Measurements from ENCODE around the gene ELF5. TPM values are rescaled to one million over a fixed set of nuclear protein-coding genes. Genes with fewer than 3 reads are reported as not detected.

The ELF5 gene
- total RNA-seq, 4 donors from 2014 or later: not detected

DNA sequence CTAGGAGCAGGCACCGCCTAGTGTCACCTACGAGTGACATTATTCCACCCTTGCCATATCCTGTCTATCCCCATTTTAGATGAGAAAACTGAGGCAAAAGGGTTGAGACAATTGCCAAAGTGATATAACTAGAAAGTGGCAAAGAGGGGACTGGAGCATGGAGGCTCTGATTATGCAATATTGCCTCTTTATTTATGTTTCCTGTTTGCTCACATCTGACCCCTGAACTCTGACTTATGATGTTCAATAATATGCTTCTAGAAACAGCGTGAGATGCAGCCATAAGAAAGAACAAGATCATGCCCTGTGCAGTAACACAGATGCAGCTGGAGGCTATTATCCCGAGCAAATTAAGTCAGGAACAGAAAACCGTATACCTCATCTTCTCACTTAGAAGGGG lies 7.7 kb downstream of the ELF5 start:
- H3K27me3 ChIP-seq: no peaks in the 10 kb centered on the region
- H3K4me3 ChIP-seq: no peak overlapping the region
- TF ChIP-seq EP300 (IDR thresholded peaks at IDR 0.05) (no peak), CTCF (IDR thresholded peaks at IDR 0.05) (no peak), POLR2AphosphoS5 (IDR thresholded peaks at IDR 0.05) (no peak), POLR2A (IDR thresholded peaks at IDR 0.05; ENCODE audit: low read depth) (no peak)
- no peak overlapping the region for H3K27ac ChIP-seq (replicated peaks in 1 of 4)
- no peaks in the 10 kb centered on the region for H3K9me3 ChIP-seq
- no peaks in the 10 kb centered on the region for H3K36me3 ChIP-seq
- DNase-seq (ENCODE audit: extremely low spot score): no peak
- 88% methylated on average over 5 of the region's 5 CpGs for WGBS
- intact Hi-C loops (cut with DNase I): no loop called here
- H3K4me1 ChIP-seq: peaks cover 0 to 12% (median 3%) of the 10 kb centered on the region in 4 donors

GRCh38 chr11:34502949-34503348 lies 10.6 kb downstream of the ELF5 start:
- intact Hi-C loops (cut with DNase I): no loop called here
- Histone ChIP-seq H3K36me3 (no peaks in the 10 kb centered on the region), H3K9me3 (no peaks in the 10 kb centered on the region), H3K27me3 (peaks cover 0 to 6% (median 0%) of the 10 kb centered on the region in 4 donors), H3K27ac (replicated peaks in 1 of 4) (no peak overlapping the region), H3K4me1 (peaks cover 0 to 12% (median 3%) of the 10 kb centered on the region in 4 donors), H3K4me3 (no peak overlapping the region)
- 96% methylated on average over 3 of the region's 3 CpGs for whole genome bisulfite sequencing
- no peak for DNase-seq (ENCODE audit: extremely low spot score)
- TF ChIP-seq POLR2A (IDR thresholded peaks at IDR 0.05; ENCODE audit: low read depth): no peak
- no peak for TF ChIP-seq CTCF (IDR thresholded peaks at IDR 0.05)
- no peak for TF ChIP-seq EP300 (IDR thresholded peaks at IDR 0.05)
- no peak for TF ChIP-seq POLR2AphosphoS5 (IDR thresholded peaks at IDR 0.05)

DNA sequence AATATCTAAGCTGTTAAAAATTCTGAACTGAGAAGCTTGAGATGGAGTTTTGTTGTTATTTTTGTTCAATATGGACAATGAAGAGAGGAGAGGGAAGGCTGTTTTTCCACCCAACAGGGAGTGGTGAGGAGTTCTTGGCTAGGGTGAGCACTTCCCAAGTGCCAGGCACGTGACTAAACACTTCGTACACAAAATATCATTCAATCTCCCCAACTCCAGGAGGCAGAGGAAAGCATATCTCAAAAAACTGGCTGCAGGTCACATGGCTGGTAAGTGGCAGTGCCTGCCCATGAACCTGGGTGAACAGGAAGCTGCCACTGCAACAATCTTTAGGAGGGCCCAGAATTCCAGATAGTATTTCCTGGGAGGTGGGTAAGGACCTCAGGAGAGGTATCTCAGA lies 11.6 kb downstream of the ELF5 start:
- H3K4me3 ChIP-seq: no peak overlapping the region
- peaks cover 0 to 12% (median 3%) of the 10 kb centered on the region in 4 donors for H3K4me1 ChIP-seq
- H3K9me3 ChIP-seq: no peaks in the 10 kb centered on the region
- no peak for DNase-seq (ENCODE audit: extremely low spot score)
- no peak overlapping the region for H3K27ac ChIP-seq (replicated peaks in 1 of 4)
- H3K27me3 ChIP-seq: peaks cover 0 to 6% (median 0%) of the 10 kb centered on the region in 4 donors
- no peak for TF ChIP-seq POLR2A (IDR thresholded peaks at IDR 0.05; ENCODE audit: low read depth)
- intact Hi-C loops (cut with DNase I): no loop called here
- H3K36me3 ChIP-seq: no peaks in the 10 kb centered on the region
- WGBS: 30% methylated on average over 2 of the region's 2 CpGs

GRCh38 chr11:34501500-34501899 lies 12.1 kb downstream of the ELF5 start:
- Histone ChIP-seq H3K36me3 (no peaks in the 10 kb centered on the region), H3K4me1 (peaks cover 0 to 12% (median 3%) of the 10 kb centered on the region in 4 donors), H3K4me3 (no peak overlapping the region), H3K27ac (replicated peaks in 1 of 4) (no peak overlapping the region), H3K9me3 (no peaks in the 10 kb centered on the region), H3K27me3 (peaks cover 0 to 6% (median 0%) of the 10 kb centered on the region in 4 donors)
- intact Hi-C loops (cut with DNase I): no loop called here
- no peak for DNase-seq (ENCODE audit: extremely low spot score)
- TF ChIP-seq POLR2AphosphoS5 (IDR thresholded peaks at IDR 0.05) (no peak), POLR2A (IDR thresholded peaks at IDR 0.05; ENCODE audit: low read depth) (no peak), CTCF (IDR thresholded peaks at IDR 0.05) (no peak), EP300 (IDR thresholded peaks at IDR 0.05) (no peak)
- 33% methylated on average over 4 of the region's 4 CpGs for WGBS

DNA sequence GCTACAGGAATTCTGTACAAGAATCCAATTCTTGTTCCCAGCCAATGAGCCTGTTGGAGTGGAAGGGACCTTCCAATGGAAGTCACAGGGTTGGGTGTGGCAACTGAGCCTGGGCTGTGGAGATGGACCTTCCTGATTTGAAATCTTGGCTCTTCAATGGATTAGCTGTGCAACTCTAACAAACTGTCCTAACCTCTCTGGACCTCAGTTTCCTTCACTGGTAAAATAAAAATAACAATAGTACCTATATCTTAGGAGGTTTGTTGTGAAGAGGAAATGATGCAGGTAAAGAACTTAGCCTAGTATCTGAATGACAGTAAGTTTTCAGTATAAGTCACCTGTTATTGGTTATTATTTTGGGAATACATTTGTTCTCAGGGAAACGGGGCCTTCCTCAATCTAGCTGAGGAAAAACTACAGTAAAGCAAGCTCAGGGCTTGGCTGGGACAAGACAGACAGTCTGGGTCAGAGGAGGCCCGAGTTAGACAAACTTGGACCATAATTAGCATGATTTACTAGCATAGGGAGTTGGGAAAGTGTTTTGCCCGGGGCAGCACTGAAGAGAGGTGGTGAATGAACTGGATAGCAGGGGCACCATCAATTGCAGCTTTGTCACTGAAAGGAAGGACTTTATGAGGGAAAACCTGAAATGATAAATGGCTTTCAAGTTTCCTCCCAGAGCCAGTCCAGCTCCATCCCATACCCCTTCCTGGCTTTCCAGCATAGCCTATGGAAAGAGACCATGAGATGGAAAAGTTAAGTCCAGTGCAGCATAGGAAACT lies 13.7 kb downstream of the ELF5 start:
- TF ChIP-seq CTCF (IDR thresholded peaks at IDR 0.05) (no peak), POLR2AphosphoS5 (IDR thresholded peaks at IDR 0.05) (no peak), POLR2A (IDR thresholded peaks at IDR 0.05; ENCODE audit: low read depth) (no peak), EP300 (IDR thresholded peaks at IDR 0.05) (no peak)
- peaks cover 0 to 18% (median 4%) of the 10 kb centered on the region in 4 donors for H3K27me3 ChIP-seq
- peaks cover 0 to 12% (median 3%) of the 10 kb centered on the region in 4 donors for H3K4me1 ChIP-seq
- intact Hi-C loops (cut with DNase I): loop anchor here (10.0 kb wide), 2 partner anchors 135 to 325 kb away; no protein-coding TSS in a partner anchor
- H3K9me3 ChIP-seq: no peaks in the 10 kb centered on the region
- H3K36me3 ChIP-seq: no peaks in the 10 kb centered on the region
- 57% methylated on average over 3 of the region's 3 CpGs for WGBS
- H3K27ac ChIP-seq (replicated peaks in 1 of 4): no peak overlapping the region
- DNase-seq (ENCODE audit: extremely low spot score): no peak
- no peak overlapping the region for H3K4me3 ChIP-seq
